Liver (tissue), 9 donors: Measurements from ENCODE around the gene DIDO1. TPM values are rescaled to one million over a fixed set of nuclear protein-coding genes. Genes with fewer than 3 reads are reported as not detected.

Experiments
- DNase-seq: peaks from one replicate; pipeline ENCODE4 v3.0.0-alpha.2; 2017; ENCODE audit warnings: low spot score
- H3K27ac ChIP-seq, 2 donors: one replicate each; pipeline ENCODE4 v1.7.0; 2013; ENCODE audit warnings: inconsistent platforms in 2 of 2, low read length in 2 of 2, control low read depth in 1 of 2, low read depth in 1 of 2, mild to moderate bottlenecking in 1 of 2
- H3K27me3 ChIP-seq, 4 donors: one replicate each; pipeline versions ENCODE4 v1.6.1 to v1.7.0; 2013; ENCODE audit warnings: low read length in 3 of 4, inconsistent platforms in 1 of 4, mild to moderate bottlenecking in 1 of 4, moderate library complexity in 1 of 4; ENCODE audit not compliant: control insufficient read depth in 4 of 4, insufficient read depth in 4 of 4
- H3K36me3 ChIP-seq, 4 donors: one replicate each; pipeline versions ENCODE4 v1.6.1 to v1.7.0; 2013; ENCODE audit warnings: low read length in 3 of 4, mild to moderate bottlenecking in 3 of 4, low read depth in 1 of 4, moderate library complexity in 1 of 4; ENCODE audit not compliant: control insufficient read depth in 4 of 4, insufficient read depth in 3 of 4
- H3K4me1 ChIP-seq, 4 donors: one replicate each; pipeline versions ENCODE4 v1.6.1 to v1.7.0; 2013; ENCODE audit warnings: low read length in 3 of 4, mild to moderate bottlenecking in 3 of 4, moderate library complexity in 1 of 4; ENCODE audit not compliant: control insufficient read depth in 4 of 4, insufficient read depth in 4 of 4
- H3K4me3 ChIP-seq, 3 donors: one replicate each; pipeline versions ENCODE4 v1.6.1 to v1.7.0; 2013; ENCODE audit warnings: low read length in 3 of 3, control low read depth in 1 of 3, low read depth in 1 of 3, mild to moderate bottlenecking in 1 of 3
- H3K9ac ChIP-seq, 2 donors: one replicate each; pipeline ENCODE4 v1.7.0; 2013; ENCODE audit warnings: low read length in 2 of 2, mild to moderate bottlenecking in 2 of 2, moderate library complexity in 2 of 2, control low read depth in 1 of 2, low read depth in 1 of 2
- H3K9me3 ChIP-seq, 4 donors: one replicate each; pipeline versions ENCODE4 v1.6.1 to v1.7.0; 2013; ENCODE audit warnings: low read length in 3 of 4; ENCODE audit not compliant: control insufficient read depth in 4 of 4
- ATF3 ChIP-seq: IDR thresholded peaks from 2 replicates; pipeline ENCODE4 v1.6.1; 2016; ENCODE audit warnings: antibody characterized with exemption
- FOXA1 ChIP-seq: IDR thresholded peaks from 2 replicates; pipeline ENCODE4 v1.6.1; 2016; ENCODE audit warnings: antibody characterized with exemption
- FOXA2 ChIP-seq: IDR thresholded peaks from 2 replicates; pipeline ENCODE4 v1.6.1; 2016; ENCODE audit warnings: antibody characterized with exemption
- GABPA ChIP-seq, 2 donors: IDR thresholded peaks in 1 of 2; conservative IDR thresholded peaks in 1 of 2; 2 replicates each; pipeline ENCODE4 v1.6.1; 2016; ENCODE audit warnings: antibody characterized with exemption in 2 of 2, mild to moderate bottlenecking in 1 of 2, moderate library complexity in 1 of 2
- HNF4A ChIP-seq, 2 donors: conservative IDR thresholded peaks; 2 replicates each; pipeline ENCODE4 v1.6.1; 2016; ENCODE audit warnings: antibody characterized with exemption in 2 of 2, mild to moderate bottlenecking in 2 of 2
- JUND ChIP-seq, 2 donors: IDR thresholded peaks; 2 replicates each; pipeline ENCODE4 v1.6.1; 2016; ENCODE audit warnings: antibody characterized with exemption in 2 of 2
- MAX ChIP-seq: IDR thresholded peaks from 2 replicates; pipeline ENCODE4 v1.6.1; 2016; ENCODE audit warnings: antibody characterized with exemption
- NR2F2 ChIP-seq: IDR thresholded peaks from 2 replicates; pipeline ENCODE4 v1.6.1; 2016; ENCODE audit warnings: antibody characterized with exemption
- RAD21 ChIP-seq, 2 donors: IDR thresholded peaks; 2 replicates each; pipeline ENCODE4 v1.6.1; 2016; ENCODE audit warnings: antibody characterized with exemption in 2 of 2, mild to moderate bottlenecking in 2 of 2
- REST ChIP-seq: IDR thresholded peaks from 2 replicates; pipeline ENCODE4 v1.6.1; 2016; ENCODE audit warnings: antibody characterized with exemption, mild to moderate bottlenecking
- SP1 ChIP-seq: IDR thresholded peaks from 2 replicates; pipeline ENCODE4 v1.6.1; 2018; ENCODE audit warnings: antibody characterized with exemption, mild to moderate bottlenecking
- TAF1 ChIP-seq: conservative IDR thresholded peaks from 2 replicates; pipeline ENCODE4 v1.6.1; 2016; ENCODE audit warnings: antibody characterized with exemption, mild to moderate bottlenecking
- YY1 ChIP-seq: IDR thresholded peaks from 2 replicates; pipeline ENCODE4 v1.6.1; 2016; ENCODE audit warnings: antibody characterized with exemption, mild to moderate bottlenecking
- ZBTB33 ChIP-seq: IDR thresholded peaks from 2 replicates; pipeline ENCODE4 v1.6.1; 2016; ENCODE audit warnings: antibody characterized with exemption
- WGBS: extraction: QIAGEN DNeasy Blood & Tissue Kit; methylation state at CpG from one replicate; pipeline ENCODE4 v1.1.7; 2013; 5-methylcytosine and 5-hydroxymethylcytosine counted together
- polyA plus RNA-seq, 2 donors: library from polyadenylated mRNA; stranded (reverse) in 1 of 2; unstranded in 1 of 2; fragments of 200-250 nt in 1 of 2; fragments of >200 nt in 1 of 2; fragmentation: Nextera tagmentation in 1 of 2; extraction: Ambion mirVana in 1 of 2; gene quantifications; one replicate each; pipeline versions ENCODE4 v1.2.1 to v1.2.3, GENCODE V29; 2013 to 2015
- total RNA-seq, 2 donors: library from RNA; depleted of rRNA; stranded (reverse); fragments of >200 nt; gene quantifications; one replicate each; pipeline ENCODE4 v1.2.3, GENCODE V29; 2014
- donor health status: healthy.
- donor health status: healthy.
- donor health status: healthy.
- donor health status: healthy.
- donor health status: healthy.

DIDO1 gene
- total and polyA plus RNA-seq, 4 donors = 10.1 to 43.1 (median 17.4) TPM

GRCh38 chr20:62887152-62887859 lies 39.0 kb downstream of the DIDO1 start (continued):
- TF ChIP-seq JUND (IDR thresholded peaks at IDR 0.05) = no peak
- no peak for TF ChIP-seq RAD21 (IDR thresholded peaks at IDR 0.05)
- TF ChIP-seq ATF3 = no peak
- TF ChIP-seq FOXA1 = no peak

GRCh38 chr20:62886709-62887058 lies 39.6 kb downstream of the DIDO1 start:
- Histone ChIP-seq H3K4me1 (peaks cover 2 to 32% (median 25%) of the 10 kb centered on the region in 4 donors), H3K9me3 (no peaks in the 10 kb centered on the region), H3K27ac (no peak overlapping the region), H3K9ac (no peak overlapping the region), H3K4me3 (no peak overlapping the region), H3K36me3 (peaks cover 8 to 35% (median 21%) of the 10 kb centered on the region in 4 donors), H3K27me3 (no peaks in the 10 kb centered on the region)
- TF ChIP-seq NR2F2 (no peak), MAX (no peak), ATF3 (no peak), TAF1 (no peak), FOXA2 (no peak), YY1 (no peak), ZBTB33 (no peak), HNF4A (conservative IDR thresholded peaks at IDR 0.05) (no peak), GABPA (IDR thresholded peaks at IDR 0.05 in 1 of 2, conservative IDR thresholded peaks at IDR 0.05 in 1 of 2) (no peak), REST (no peak), SP1 (no peak)
- WGBS = 83% methylated on average over 7 of the region's 7 CpGs
- DNase-seq = no peak
